ENCODE data around the gene UNK. TPM values are rescaled to one million over a fixed set of nuclear protein-coding genes. Genes with fewer than 3 reads are reported as not detected.

Gene UNK
- total and polyA plus RNA-seq, 7 donors = 12.7 to 29.6 (median 23.5) TPM

DNA sequence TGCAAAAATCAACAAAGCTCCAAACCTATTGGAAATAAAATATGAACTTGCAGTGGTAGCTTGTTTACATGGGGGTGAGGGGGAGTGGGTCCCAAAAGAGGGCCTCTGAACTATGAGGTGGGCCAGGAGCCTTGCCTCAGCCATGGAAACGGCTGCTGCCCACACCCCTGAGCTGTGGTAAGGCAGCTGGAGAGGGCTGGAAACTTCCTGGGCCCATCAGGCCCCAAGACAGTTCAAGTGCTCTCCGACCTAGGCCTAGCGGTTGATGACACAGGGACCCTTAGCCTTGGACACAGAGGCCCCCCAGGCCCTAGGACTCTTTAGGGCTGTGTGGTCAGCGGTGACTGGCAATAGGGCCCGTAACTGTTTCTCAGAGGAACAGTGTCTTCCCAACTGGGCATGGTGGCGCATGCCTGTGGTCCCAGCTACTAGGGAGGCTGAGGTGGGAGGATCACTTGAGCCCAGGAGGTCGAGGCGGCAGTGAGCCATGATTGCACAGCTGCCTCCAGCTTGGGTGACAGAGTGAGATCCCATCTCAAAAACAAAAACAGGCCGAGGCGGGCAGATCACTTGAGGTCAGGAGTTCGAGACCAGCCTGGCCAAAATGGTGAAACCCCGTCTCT is 41.3 kb downstream of the UNK start:
- intact Hi-C loops (cut with DNase I) = loop anchor here (5.0 to 10.0 kb wide), 2 partner anchors 64 to 259 kb away; no protein-coding TSS in a partner anchor
- TF ChIP-seq EP300 (IDR thresholded peaks at IDR 0.05) = no peak
- TF ChIP-seq POLR2A (IDR thresholded peaks at IDR 0.05) = no peak
- no peak for TF ChIP-seq POLR2AphosphoS5 (IDR thresholded peaks at IDR 0.05)
- no peak for TF ChIP-seq CTCF (IDR thresholded peaks at IDR 0.05)
- peaks cover 0 to 22% (median 18%) of the 10 kb centered on the region in 4 donors for H3K4me1 ChIP-seq
- no peaks in the 10 kb centered on the region for H3K9me3 ChIP-seq
- no peak overlapping the region for H3K4me3 ChIP-seq
- 87 to 89% methylated on average over 12 of the region's 12 CpGs for WGBS, 2 donors
- H3K36me3 ChIP-seq = peaks cover 15 to 58% (median 18%) of the 10 kb centered on the region in 4 donors
- H3K27me3 ChIP-seq = no peaks in the 10 kb centered on the region
- H3K27ac ChIP-seq = peak overlapping the region in 2 of 4 donors; percentile 14 to 85
- DNase-seq = no peak

DNA sequence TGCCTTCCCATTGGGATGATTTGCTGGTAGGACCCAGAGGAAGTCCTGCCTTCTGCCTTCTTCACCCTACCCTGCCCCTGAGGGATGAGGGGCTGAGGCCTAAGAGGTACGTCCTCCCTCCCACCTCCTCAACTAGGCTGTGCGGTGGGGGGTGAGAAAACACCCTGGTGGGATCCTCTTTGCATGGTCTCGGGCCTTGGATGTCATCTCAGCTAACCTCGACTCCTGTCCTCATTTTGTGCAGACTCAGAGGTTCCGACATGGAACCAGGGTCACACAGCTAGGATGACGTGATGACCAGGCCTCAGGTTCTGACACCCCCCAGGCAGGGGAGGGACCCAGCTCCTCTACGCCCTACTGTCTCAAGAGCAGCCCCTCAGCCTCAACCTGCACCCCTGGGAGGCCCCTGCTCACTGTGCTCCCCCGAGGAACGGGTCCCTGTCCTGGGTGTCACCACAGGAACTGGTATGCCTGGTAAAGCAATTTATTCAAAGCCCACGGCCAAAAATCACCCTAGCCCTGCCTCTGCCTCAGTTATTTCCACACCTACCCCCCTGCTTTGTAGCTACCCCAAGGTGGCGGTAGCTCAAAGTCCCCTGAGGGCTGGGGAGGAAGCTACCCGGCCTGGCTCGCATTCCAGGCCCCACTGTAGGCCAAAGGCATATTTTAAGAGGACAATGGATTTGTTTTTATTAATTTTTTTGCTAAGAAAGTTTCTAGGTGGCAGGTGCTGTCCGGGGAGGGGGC is 42.1 kb downstream of the UNK start:
- Histone ChIP-seq H3K36me3 (peaks cover 10 to 54% (median 14%) of the 10 kb centered on the region in 4 donors), H3K4me1 (peaks cover 0 to 22% (median 18%) of the 10 kb centered on the region in 4 donors), H3K4me3 (no peak overlapping the region), H3K9me3 (no peaks in the 10 kb centered on the region), H3K27me3 (no peaks in the 10 kb centered on the region), H3K27ac (peak overlapping the region; percentile 72 to 86 (median 85))
- 75 to 80% methylated on average over 14 of the region's 14 CpGs for WGBS, 2 donors
- intact Hi-C loops (cut with DNase I) = loop anchor here (1.0 to 10.0 kb wide), 3 partner anchors 41 to 258 kb away; no protein-coding TSS in a partner anchor
- no peak for DNase-seq
- no peak for TF ChIP-seq POLR2AphosphoS5 (IDR thresholded peaks at IDR 0.05)
- no peak for TF ChIP-seq EP300 (IDR thresholded peaks at IDR 0.05)
- no peak for TF ChIP-seq POLR2A (IDR thresholded peaks at IDR 0.05)
- no peak for TF ChIP-seq CTCF (IDR thresholded peaks at IDR 0.05)

GRCh38 chr17:75827308-75828075 is 42.9 kb downstream of the UNK start:
- H3K27ac ChIP-seq = peak overlapping the region; percentile 72 to 86 (median 85)

More at GRCh38 chr17:75827308-75828075, 42.9 kb downstream of the UNK start:
- intact Hi-C loops (cut with DNase I) = loop anchor here (1.0 to 10.0 kb wide), 3 partner anchors 42 to 257 kb away; no protein-coding TSS in a partner anchor
- peak overlapping the region; percentile 22 to 49 (median 43) for H3K4me3 ChIP-seq
- DNase-seq = peak; percentile 91
- H3K4me1 ChIP-seq = peaks cover 0 to 23% (median 17%) of the 10 kb centered on the region in 4 donors
- peaks cover 10 to 47% (median 13%) of the 10 kb centered on the region in 4 donors for H3K36me3 ChIP-seq
- H3K27me3 ChIP-seq = no peaks in the 10 kb centered on the region
- WGBS, 2 donors = 23 to 36% methylated on average over 21 of the region's 21 CpGs
- TF ChIP-seq EP300 (IDR thresholded peaks at IDR 0.05) = no peak
- no peak for TF ChIP-seq POLR2A (IDR thresholded peaks at IDR 0.05)
- peak; percentile 69 to 82 (median 78) for TF ChIP-seq CTCF (IDR thresholded peaks at IDR 0.05)
- peak in 3 of 4 donors; percentile 41 to 47 (median 45) for TF ChIP-seq POLR2AphosphoS5 (IDR thresholded peaks at IDR 0.05)
- no peaks in the 10 kb centered on the region for H3K9me3 ChIP-seq

Measured in sigmoid colon (tissue), 7 donors.